HUES6 (cell line): ENCODE data around the gene BAG1.

Source experiments
- H3K27ac ChIP-seq: 2 replicates; pipeline ENCODE4 v1.7.0; 2013; ENCODE audit warnings: low read depth, mild to moderate bottlenecking, low read length, inconsistent platforms
- H3K27me3 ChIP-seq: 2 replicates; pipeline ENCODE4 v1.6.1; 2013; ENCODE audit warnings: low read length; ENCODE audit not compliant: control insufficient read depth, insufficient read depth
- H3K36me3 ChIP-seq: 2 replicates; pipeline ENCODE4 v1.6.1; 2013; ENCODE audit warnings: low read length; ENCODE audit not compliant: control insufficient read depth, insufficient read depth
- H3K4me1 ChIP-seq: 2 replicates; pipeline ENCODE4 v1.6.1; 2013; ENCODE audit warnings: low read length; ENCODE audit not compliant: control insufficient read depth, insufficient read depth
- H3K4me3 ChIP-seq: 2 replicates; pipeline ENCODE4 v1.5.1; 2013; ENCODE audit warnings: low read depth, low read length
- H3K9ac ChIP-seq: one replicate; pipeline ENCODE4 v1.6.1; 2013; ENCODE audit warnings: mild to moderate bottlenecking, low read length
- H3K9me3 ChIP-seq: 2 replicates; pipeline ENCODE4 v1.6.1; 2013; ENCODE audit warnings: low read depth, low read length; ENCODE audit not compliant: control insufficient read depth, insufficient read depth

Gene BAG1

DNA sequence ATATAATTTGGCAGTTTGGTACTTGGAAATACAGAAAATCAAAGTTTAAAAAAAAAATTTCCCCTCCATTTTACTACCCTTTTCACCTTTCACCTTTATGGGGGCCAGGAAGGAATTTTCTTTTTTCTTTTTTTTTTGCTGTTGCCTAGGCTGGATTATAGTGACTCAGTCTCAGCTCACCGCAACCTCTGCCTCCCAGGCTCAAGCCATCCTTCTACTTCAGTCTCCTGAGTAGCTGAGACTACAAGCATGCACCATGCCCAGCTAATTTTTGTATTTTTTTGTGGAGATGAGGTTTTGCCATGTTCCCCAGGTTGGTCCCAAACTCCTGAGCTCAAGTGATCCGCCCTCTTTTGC lies 9.4 kb upstream of the BAG1 start:
- Histone ChIP-seq H3K4me1 (no peaks in the 10 kb centered on the region), H3K27ac (no peak overlapping the region), H3K27me3 (no peaks in the 10 kb centered on the region), H3K36me3 (peaks cover 78% of the 10 kb centered on the region), H3K9me3 (no peaks in the 10 kb centered on the region), H3K9ac (no peak overlapping the region), H3K4me3 (no peak overlapping the region)

DNA sequence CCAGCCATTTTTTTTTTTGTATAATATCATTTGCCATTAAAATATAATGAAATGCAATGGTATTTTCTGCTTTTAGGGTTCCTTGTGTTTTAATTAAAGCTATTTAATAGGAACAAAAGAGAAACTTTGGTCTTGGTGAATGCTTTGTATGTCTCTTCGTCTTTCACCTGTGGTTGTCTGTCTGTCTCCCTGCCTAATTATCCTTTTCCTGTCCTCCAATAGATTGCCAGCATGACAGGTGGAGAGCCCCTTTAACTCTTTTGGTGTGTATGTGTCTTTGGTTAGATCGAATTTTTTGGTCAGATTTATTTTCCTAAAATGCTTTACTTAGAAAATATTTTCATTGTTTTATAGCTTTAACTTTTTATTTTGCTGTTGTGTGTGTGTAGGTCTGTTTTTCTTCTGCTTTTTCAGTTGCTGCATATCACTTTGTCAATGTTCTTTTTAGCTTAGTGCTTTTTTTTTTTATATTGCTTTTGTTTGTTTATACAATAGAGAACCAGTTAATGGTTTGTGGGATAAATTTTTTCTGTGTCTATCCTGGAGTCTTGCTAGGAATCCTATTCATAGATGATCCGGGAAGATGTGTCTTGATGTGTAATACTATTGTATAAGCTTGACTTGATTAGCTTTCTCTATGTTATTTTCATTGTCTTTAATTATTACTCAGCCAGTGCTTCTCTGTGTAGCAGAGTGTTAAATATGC lies 8.9 kb upstream of the BAG1 start:
- H3K27me3 ChIP-seq, result no peaks in the 10 kb centered on the region
- H3K27ac ChIP-seq, result no peak overlapping the region
- no peaks in the 10 kb centered on the region for H3K9me3 ChIP-seq
- H3K9ac ChIP-seq, result no peak overlapping the region
- peaks cover 78% of the 10 kb centered on the region for H3K36me3 ChIP-seq
- no peaks in the 10 kb centered on the region for H3K4me1 ChIP-seq
- H3K4me3 ChIP-seq, result no peak overlapping the region

DNA sequence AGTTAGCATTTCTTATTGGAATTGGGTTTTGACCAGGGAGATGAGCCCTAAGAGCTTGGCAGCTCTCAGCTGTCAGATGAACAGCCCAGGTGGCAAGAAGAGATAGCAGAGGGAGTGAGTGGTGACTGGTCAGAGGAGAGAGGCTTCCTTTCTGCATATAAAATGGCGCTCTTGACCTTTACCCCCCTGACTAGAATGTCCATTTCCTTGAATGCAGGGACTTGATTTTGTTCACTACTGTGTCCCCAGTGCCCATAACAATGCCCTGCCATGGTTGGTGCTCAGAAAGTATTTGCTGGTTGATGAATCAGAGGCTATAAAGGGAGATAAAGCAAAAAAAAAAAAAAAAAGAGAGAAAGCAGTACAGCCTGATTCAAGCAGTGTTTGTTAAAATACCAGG lies 7.6 kb upstream of the BAG1 start:
- no peak overlapping the region for H3K9ac ChIP-seq
- H3K36me3 ChIP-seq, result peaks cover 78% of the 10 kb centered on the region
- no peaks in the 10 kb centered on the region for H3K27me3 ChIP-seq
- H3K4me3 ChIP-seq, result no peak overlapping the region
- no peaks in the 10 kb centered on the region for H3K4me1 ChIP-seq
- no peak overlapping the region for H3K27ac ChIP-seq
- H3K9me3 ChIP-seq, result no peaks in the 10 kb centered on the region

DNA sequence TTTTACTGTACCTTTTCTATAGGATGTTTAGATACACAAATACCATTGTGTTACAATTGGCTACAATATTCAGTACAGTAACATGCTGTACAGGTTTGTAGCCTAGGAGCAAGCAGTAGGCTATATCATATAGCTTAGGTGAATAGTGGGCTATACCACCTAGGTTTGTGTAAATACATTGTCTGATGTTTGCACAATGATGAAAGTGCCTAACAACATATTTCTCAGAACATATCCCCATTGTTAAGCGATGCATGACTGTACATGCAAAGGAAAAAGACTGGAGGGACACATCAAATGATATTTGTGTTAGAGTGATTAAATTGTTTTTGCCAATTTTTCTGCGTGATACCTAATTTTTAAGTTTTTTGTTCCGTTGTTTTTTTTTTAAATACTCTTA lies 5.6 kb upstream of the BAG1 start:
- Histone ChIP-seq H3K4me1 (peaks cover 3% of the 10 kb centered on the region; the same call in 1 of the 2 replicates), H3K27me3 (no peaks in the 10 kb centered on the region), H3K36me3 (peaks cover 67% of the 10 kb centered on the region), H3K27ac (no peak overlapping the region), H3K9me3 (no peaks in the 10 kb centered on the region), H3K4me3 (no peak overlapping the region), H3K9ac (no peak overlapping the region)

GRCh38 chr9:33267151-33267767 lies 2.8 kb upstream of the BAG1 start:
- no peak overlapping the region for H3K27ac ChIP-seq
- peaks cover 9% of the 10 kb centered on the region for H3K4me1 ChIP-seq
- no peak overlapping the region for H3K4me3 ChIP-seq
- peaks cover 55% of the 10 kb centered on the region for H3K36me3 ChIP-seq
- H3K9me3 ChIP-seq, result no peaks in the 10 kb centered on the region
- no peaks in the 10 kb centered on the region for H3K27me3 ChIP-seq
- no peak overlapping the region for H3K9ac ChIP-seq

GRCh38 chr9:33265211-33265865 lies 830 bp upstream of the BAG1 start:
- Histone ChIP-seq H3K9me3 (no peaks in the 10 kb centered on the region), H3K9ac (peak overlapping the region; percentile 75), H3K27me3 (no peaks in the 10 kb centered on the region), H3K4me1 (peaks cover 9% of the 10 kb centered on the region), H3K36me3 (peaks cover 56% of the 10 kb centered on the region), H3K27ac (no peak overlapping the region), H3K4me3 (peak overlapping the region; percentile 100)

DNA sequence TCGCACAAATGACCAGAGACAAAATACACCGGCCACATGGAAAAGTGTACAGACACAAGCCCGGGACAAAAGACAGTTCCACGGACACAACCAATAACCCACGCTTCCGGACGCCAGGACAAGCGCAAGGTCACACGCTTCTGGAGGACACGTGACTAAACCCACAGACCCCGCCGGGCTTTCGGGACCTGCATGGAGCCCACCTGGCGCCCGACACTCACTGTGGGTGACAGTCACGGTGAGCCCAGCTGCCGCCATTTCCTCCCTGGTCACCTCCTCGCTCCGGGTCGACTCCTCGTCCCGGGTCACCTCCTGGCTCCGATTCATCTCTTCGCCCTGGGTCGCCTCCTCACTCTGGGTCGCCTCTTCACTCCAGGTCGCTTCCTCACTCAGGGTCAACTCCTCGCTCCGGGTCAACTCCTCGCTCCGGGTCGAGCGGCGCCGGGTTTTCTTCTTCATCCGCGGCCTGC lies 470 bp downstream of the BAG1 start:
- peaks cover 9% of the 10 kb centered on the region for H3K4me1 ChIP-seq
- peaks cover 61% of the 10 kb centered on the region for H3K36me3 ChIP-seq
- H3K9me3 ChIP-seq, result no peaks in the 10 kb centered on the region
- H3K4me3 ChIP-seq, result peak overlapping the region; percentile 100
- peak overlapping the region; percentile 91 for H3K9ac ChIP-seq
- H3K27ac ChIP-seq, result peak overlapping the region; percentile 88; the same call in 1 of the 2 replicates
- H3K27me3 ChIP-seq, result no peaks in the 10 kb centered on the region

DNA sequence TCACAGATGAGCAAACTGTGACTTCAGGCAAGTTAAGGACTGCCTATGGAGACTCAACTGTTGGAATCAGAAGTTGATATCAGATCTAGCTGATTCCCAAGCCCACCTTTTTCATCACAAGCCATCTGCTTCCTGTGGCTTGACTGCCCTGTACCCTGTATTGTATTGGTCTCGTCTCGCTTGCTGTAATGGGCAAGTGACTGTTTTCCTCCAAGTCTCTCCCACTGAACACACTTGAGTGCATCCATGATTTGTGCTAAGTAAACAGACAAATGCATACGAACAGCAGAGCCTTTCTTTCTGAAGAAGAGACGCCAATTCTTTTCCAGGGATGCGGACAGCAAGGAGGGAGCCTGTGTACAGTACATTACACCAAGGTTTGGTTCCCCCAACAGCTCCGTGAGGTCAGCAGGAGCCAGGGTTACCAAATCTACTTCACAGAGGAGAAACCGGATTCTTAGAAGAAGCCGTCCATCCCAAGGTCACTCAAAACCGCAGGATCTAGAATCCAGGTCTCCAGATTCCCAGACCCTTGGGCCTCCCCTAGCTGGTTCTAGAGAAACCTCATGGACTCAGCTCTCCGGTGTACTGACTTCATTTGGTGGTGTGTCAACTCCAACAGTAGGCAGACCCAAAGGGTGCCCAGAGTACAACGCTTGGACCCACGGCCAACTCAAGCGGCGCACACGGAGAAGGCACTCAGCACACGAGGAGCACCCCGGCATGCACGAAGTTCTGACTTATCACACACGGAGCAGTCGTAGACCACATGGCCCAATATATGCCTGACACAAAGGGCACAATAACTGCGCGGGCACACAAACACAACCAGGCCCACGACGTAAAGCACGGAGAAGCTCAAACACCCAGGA lies 1.1 kb downstream of the BAG1 start:
- Histone ChIP-seq H3K36me3 (peaks cover 61% of the 10 kb centered on the region), H3K27ac (peak overlapping the region; percentile 88; the same call in 1 of the 2 replicates)

DNA sequence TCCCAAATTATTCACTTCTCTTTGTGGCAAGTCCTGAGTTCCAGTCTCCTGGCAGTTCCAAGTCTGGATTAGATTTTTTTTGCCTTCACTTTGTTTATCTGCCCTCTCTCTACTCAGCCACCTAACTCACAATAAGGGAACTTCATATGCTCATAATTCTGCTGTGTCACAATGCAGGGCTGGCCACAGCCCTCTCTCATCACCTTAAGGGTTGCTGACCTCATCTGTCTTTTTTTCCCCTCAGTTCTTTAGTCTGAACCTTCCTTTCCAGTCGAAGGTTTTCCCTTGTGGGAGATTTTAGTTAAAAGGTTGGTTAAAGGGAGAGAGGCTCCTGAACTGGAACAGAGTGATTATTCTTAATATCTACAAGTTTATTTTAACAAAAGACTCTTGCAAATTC lies 4.1 kb downstream of the BAG1 start:
- peaks cover 70% of the 10 kb centered on the region for H3K36me3 ChIP-seq
- no peaks in the 10 kb centered on the region for H3K27me3 ChIP-seq
- H3K27ac ChIP-seq, result no peak overlapping the region
- H3K9me3 ChIP-seq, result no peaks in the 10 kb centered on the region
- no peak overlapping the region for H3K9ac ChIP-seq
- no peak overlapping the region for H3K4me3 ChIP-seq
- H3K4me1 ChIP-seq, result peaks cover 6% of the 10 kb centered on the region

More for the DNA sequence above, 1.1 kb downstream of the BAG1 start:
- H3K4me1 ChIP-seq, result peaks cover 9% of the 10 kb centered on the region
- no peaks in the 10 kb centered on the region for H3K27me3 ChIP-seq
- no peaks in the 10 kb centered on the region for H3K9me3 ChIP-seq
- peak overlapping the region; percentile 100 for H3K4me3 ChIP-seq
- H3K9ac ChIP-seq, result peak overlapping the region; percentile 91

GRCh38 chr9:33257276-33257675 lies 7.2 kb downstream of the BAG1 start:
- peaks cover 93% of the 10 kb centered on the region for H3K36me3 ChIP-seq

More at GRCh38 chr9:33257276-33257675, 7.2 kb downstream of the BAG1 start:
- Histone ChIP-seq H3K9me3 (no peaks in the 10 kb centered on the region), H3K9ac (no peak overlapping the region), H3K4me3 (no peak overlapping the region), H3K27ac (no peak overlapping the region), H3K4me1 (no peaks in the 10 kb centered on the region), H3K27me3 (no peaks in the 10 kb centered on the region)
